GM19025 (cell line): ENCODE results near the gene MTERF4.
"Not testable (repeated sequence)": the region's sequence is repeated elsewhere in the genome, so short reads cannot be mapped to it uniquely, and the experiment has no call there.

ENCODE experiments used
- ATAC-seq: cut with Tn5 transposase; IDR thresholded peaks from one replicate; pipeline ENCODE4 v1.9.1; 2021; ENCODE audit warnings: mild to moderate bottlenecking, low read depth, moderate library complexity; ENCODE audit not compliant: unreplicated experiment

Gene MTERF4

GRCh38 chr2:241112046-241112445, 10.0 kb upstream of the MTERF4 start:
- no peak for ATAC-seq

GRCh38 chr2:241111440-241111805, 9.3 kb upstream of the MTERF4 start:
- ATAC-seq: peak; percentile 38

DNA sequence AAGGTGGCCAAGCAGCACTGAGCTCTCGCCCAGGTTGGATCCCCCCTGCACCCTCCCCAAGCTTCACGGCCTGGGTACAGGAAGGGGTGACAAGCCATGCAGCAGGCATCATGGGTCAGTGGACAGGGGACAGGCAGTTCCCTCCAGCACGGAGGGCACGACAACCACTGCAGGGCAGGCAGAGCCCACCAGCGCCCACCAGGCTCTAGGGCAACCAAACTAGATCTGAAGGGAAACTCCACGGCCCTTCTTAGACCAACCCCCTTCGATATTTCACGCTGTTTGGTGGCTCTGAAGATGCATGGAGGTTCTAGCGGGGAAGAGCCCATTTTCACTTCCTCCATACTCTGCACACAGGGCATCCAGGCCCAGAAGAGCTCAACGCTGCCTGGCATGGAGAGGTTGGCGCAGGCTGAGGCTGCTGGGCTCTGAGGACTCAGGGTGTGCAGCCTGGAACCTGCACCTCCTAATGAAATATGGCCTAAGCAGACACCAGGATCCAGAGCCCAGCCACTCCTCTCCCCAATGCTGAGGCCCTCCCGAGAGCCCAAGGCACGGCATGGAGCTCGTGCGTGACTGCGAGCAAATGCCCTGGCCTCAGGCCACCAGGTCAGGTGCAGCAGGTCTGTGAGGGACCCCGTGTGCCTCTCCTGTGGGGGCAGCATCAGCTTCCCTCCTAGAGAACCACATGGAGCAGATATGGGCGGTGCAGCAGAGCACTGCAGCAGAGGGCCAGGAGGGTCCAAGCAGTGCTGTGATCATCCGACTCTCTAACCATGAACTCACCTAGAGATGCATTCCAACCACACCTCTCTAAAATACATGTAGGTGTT, 8.7 kb upstream of the MTERF4 start:
- ATAC-seq: peak; percentile 29

DNA sequence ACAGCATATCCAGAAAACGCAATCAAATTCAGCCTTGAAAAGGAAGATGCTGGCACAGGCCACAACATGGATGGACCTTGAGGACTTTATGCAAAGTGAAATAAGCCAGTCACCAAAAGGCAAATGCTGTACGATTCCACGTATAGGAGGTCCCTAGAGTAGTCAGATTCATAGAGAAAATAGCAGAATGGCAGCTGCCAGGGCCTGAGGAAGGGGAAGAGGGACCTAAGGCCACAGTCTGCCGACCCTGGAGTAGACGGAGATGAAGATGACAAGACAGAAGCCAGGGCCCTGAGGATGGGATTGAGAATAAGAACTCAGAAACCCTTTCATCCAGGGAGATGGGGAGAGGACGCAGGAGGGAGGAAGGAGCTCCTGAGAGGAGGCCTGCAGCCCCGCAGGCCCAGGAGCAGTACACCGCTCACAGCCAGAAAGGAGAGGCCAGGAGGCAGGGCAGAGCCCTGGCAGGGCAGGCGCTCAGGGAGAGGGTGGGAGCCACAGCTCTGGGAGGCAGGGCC, 8.1 kb upstream of the MTERF4 start:
- ATAC-seq: peak; percentile 20

DNA sequence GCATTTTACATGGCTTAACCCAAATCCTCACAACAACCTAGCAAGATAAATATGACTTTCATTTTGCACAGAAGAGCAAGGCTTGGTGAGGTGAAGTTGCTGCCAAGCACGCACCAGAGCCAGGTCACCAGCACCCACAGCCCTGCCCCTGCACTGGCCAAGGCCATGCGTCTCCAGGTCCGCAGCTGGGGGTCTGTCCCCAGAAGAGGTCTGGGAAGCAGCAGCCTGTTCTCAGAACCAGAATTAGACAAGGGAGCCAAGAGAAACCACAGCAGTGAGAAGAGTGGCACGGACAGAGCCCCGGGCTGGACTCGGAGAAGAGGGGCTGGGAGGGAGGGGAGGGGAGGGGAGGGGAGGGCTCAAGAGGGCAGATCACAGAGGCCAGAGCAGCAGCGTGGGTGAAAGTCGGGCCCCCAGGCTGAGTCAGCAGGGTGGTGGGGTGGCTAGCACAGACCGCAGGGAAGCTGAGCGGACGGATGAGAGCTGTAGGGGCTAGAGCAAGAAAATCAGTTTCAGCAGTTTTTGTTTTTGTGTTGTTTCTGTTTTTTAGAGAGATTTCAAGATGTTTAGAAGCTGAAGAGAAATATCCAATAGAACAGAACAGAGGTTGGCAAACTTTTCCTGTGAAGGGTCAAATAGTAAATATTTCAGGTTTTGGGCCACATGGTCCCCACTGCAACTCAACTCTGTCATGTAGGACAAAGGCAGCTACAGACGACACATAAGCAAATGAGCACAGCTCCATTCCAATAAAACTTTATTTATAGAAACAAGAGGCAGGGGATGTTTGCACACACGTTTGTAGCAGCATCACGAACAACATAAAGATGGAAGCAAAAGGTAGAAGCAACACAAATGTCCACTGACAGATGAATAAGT, 7.4 kb upstream of the MTERF4 start:
- no peak for ATAC-seq

DNA sequence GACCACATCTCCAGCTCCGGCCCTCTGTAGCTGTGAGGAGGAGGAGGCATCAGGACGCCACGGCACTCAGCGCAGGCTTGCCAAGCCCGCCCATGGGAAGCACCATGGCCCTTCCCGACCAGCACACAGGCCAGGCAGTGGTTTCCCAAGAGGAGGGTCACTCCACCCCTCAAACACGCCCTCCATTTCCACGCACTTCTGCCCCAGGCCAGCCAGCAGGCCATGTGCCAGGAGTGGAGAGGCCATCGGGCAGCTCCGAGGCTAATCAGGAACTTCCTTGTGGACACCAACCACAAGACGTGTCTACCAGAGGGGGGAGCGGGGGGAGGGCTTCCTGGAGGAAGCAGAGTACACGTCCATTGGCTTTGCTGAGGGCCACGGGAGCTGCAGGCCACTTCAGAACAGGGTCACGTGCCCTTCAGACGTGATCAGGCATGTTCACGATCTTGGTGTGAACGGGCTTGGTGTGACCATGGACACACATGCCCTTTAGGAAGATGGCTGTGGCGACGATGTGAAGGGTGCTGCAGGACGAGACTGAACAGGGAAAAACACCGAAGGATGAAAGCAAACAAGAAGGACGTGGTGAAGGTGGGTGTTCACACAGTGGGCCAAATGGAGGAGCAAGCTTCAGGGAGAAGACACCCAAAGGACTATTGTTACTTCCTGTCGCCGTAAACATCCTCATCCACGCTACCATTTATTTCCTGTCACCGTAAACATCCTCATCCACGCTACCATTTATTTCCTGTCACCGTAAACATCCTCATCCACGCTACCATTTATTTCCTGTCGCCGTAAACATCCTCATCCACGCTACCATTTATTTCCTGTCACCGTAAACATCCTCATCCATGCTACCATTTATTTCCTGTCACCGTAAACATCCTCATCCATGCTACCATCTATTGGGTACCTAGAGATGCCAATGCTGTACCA, 6.5 kb upstream of the MTERF4 start:
- no peak for ATAC-seq

GRCh38 chr2:241107031-241107783, 5.1 kb upstream of the MTERF4 start:
- no peak for ATAC-seq

GRCh38 chr2:241105641-241106040, 3.6 kb upstream of the MTERF4 start:
- ATAC-seq: no peak

DNA sequence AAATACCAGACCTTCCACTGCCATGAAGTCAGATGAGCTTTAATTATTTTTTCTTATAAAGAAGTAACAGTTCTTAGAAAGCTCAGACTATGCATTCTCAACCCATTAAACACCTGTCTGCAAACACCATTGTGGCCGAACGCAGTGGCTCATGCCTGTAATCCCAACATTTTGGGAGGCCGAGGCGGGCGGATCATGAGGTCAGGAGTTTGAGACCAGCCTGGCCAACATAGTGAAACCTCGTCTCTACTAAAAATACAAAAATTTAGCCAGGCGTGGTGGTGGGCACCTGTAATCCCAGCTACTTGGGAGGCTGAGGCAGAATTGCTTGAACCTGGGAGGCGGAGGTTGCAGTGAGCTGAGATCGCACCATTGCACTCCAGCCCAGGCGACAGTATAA, 2.5 kb upstream of the MTERF4 start:
- not testable (repeated sequence) for ATAC-seq

GRCh38 chr2:241103176-241103595, 1.1 kb upstream of the MTERF4 start:
- ATAC-seq: no peak

DNA sequence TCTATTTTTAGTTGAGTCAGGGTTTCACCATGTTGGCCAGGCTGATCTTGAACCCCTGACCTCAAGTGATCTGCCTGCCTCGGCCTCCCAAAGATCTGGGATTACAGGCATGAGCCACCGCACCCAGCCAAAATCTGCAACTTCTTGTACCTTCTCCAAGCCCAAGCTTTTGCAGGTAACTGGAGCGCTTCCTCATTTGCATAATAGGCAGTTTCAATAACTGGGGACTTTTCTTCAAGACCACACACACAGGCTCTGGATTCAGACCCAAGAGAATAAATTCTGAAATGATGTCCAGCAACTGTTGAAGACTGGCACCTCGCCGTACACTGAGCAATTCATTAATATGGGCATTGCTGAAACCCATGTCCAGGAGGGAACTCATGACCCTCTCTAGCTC, 2.8 kb downstream of the MTERF4 start:
- ATAC-seq: no peak

DNA sequence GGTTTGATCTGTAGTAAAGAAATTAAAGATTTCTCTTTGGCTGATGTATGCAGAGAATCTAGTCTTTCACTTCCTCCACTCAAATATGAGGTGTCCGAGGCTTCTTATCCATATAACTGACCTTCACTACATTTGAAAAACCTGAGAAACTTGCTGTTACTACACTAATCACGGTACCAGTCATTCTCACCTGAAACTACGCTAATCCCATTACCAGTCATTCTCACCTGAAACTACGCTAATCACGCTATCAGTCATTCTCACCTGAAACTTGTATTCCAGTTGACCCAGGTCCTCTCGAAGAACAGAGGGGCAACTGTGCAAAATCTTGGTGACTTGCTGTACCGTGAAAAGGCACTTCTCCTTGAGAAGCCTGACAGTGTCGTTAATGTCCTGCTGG, 5.1 kb downstream of the MTERF4 start:
- ATAC-seq: no peak

- no peak for ATAC-seq
Observed at GRCh38 chr2:241095594-241096290, 6.3 kb downstream of the MTERF4 start.

GRCh38 chr2:241094924-241095420, 7.1 kb downstream of the MTERF4 start:
- no peak for ATAC-seq

DNA sequence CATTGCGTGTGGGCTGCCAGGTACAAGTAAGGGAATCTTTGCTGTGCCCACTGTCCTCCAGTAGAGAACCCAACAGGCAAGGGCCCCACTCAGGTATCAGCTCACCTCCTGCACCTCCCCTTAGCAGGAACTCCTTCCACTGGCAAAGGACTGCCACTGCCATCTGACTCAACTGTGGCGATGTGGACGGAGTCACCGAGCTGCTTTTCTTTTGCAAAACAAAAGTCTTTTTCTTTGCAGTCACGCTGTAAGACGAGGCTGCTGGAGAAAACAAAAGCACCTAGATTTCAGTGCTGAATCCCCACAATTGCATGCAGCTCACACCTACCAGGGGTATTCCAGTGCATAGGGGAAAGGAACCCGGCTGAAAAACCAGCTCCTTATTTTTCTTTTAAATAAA, 7.9 kb downstream of the MTERF4 start:
- no peak for ATAC-seq

GRCh38 chr2:241093133-241093781, 8.8 kb downstream of the MTERF4 start:
- ATAC-seq: not testable (repeated sequence)

DNA sequence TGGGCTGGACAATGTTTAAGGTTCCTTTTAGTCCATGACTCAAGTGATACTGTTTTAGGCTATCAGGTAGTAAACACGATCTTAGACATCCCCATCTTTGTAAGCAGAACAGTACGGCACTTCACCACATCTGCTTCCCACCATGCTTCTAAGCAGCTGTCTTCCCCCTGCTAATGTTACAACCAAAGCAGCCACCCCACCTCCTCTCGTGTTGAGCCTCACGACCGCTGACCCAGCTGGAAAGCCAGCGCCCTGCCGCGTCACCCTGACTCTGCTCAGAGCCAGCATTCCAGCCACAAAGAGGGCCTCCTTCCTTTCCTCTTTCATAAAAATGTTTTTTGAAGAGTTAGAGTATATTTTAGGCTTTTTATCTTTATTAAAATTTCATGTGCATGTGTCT, 9.4 kb downstream of the MTERF4 start:
- no peak for ATAC-seq

- no peak for ATAC-seq
Observed at GRCh38 chr2:241091734-241092445, 10.2 kb downstream of the MTERF4 start.
